ENCODE data around the gene GDF11.

GDF11 gene

GRCh38 chr12:55743406-55744339, 751 bp downstream of the GDF11 start (continued):
- TF ChIP-seq, protein P1, sequence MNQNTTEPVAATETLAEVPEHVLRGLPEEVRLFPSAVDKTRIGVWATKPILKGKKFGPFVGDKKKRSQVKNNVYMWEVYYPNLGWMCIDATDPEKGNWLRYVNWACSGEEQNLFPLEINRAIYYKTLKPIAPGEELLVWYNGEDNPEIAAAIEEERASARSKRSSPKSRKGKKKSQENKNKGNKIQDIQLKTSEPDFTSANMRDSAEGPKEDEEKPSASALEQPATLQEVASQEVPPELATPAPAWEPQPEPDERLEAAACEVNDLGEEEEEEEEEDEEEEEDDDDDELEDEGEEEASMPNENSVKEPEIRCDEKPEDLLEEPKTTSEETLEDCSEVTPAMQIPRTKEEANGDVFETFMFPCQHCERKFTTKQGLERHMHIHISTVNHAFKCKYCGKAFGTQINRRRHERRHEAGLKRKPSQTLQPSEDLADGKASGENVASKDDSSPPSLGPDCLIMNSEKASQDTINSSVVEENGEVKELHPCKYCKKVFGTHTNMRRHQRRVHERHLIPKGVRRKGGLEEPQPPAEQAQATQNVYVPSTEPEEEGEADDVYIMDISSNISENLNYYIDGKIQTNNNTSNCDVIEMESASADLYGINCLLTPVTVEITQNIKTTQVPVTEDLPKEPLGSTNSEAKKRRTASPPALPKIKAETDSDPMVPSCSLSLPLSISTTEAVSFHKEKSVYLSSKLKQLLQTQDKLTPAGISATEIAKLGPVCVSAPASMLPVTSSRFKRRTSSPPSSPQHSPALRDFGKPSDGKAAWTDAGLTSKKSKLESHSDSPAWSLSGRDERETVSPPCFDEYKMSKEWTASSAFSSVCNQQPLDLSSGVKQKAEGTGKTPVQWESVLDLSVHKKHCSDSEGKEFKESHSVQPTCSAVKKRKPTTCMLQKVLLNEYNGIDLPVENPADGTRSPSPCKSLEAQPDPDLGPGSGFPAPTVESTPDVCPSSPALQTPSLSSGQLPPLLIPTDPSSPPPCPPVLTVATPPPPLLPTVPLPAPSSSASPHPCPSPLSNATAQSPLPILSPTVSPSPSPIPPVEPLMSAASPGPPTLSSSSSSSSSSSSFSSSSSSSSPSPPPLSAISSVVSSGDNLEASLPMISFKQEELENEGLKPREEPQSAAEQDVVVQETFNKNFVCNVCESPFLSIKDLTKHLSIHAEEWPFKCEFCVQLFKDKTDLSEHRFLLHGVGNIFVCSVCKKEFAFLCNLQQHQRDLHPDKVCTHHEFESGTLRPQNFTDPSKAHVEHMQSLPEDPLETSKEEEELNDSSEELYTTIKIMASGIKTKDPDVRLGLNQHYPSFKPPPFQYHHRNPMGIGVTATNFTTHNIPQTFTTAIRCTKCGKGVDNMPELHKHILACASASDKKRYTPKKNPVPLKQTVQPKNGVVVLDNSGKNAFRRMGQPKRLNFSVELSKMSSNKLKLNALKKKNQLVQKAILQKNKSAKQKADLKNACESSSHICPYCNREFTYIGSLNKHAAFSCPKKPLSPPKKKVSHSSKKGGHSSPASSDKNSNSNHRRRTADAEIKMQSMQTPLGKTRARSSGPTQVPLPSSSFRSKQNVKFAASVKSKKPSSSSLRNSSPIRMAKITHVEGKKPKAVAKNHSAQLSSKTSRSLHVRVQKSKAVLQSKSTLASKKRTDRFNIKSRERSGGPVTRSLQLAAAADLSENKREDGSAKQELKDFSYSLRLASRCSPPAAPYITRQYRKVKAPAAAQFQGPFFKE (tag by site-specific recombination; IDR thresholded peaks at IDR 0.05; ENCODE audit: borderline replicate concordance): no peak
- TF ChIP-seq ZNF274 (IDR thresholded peaks at IDR 0.05; ENCODE audit: low read length) (no peak), ZNF274 (tag by site-specific recombination; IDR thresholded peaks at IDR 0.05; ENCODE audit: borderline replicate concordance) (no peak), TRIM28 (IDR thresholded peaks at IDR 0.05; ENCODE audit: borderline replicate concordance, low read length) (no peak), ZNF677 (tag by site-specific recombination; IDR thresholded peaks at IDR 0.05) (no peak), ZNF366 (tag by site-specific recombination; conservative IDR thresholded peaks at IDR 0.05) (no peak), SCRT2 (tag by site-specific recombination; IDR thresholded peaks at IDR 0.05) (no peak), ZNF132 (tag by site-specific recombination; IDR thresholded peaks at IDR 0.05; ENCODE audit: borderline replicate concordance) (no peak), ZNF629 (tag by site-specific recombination; IDR thresholded peaks at IDR 0.05) (no peak; the same call in 1 of the 2 replicates), ZNF121 (tag by site-specific recombination; IDR thresholded peaks at IDR 0.05) (no peak), WT1 (tag by site-specific recombination; IDR thresholded peaks at IDR 0.05) (no peak), BCL11B (tag by site-specific recombination; IDR thresholded peaks at IDR 0.05; ENCODE audit: low read depth) (no peak), ZBTB20 (tag by site-specific recombination; IDR thresholded peaks at IDR 0.05) (peak; percentile 64; the same call in 1 of the 2 replicates), ZNF311 (tag by site-specific recombination; IDR thresholded peaks at IDR 0.05; ENCODE audit: borderline replicate concordance) (no peak), ZBTB8A (tag by site-specific recombination; IDR thresholded peaks at IDR 0.05) (peak; percentile 90), ZNF112 (tag by site-specific recombination; IDR thresholded peaks at IDR 0.05) (no peak), ZNF549 (tag by site-specific recombination; IDR thresholded peaks at IDR 0.05) (no peak), REPIN1 (tag by site-specific recombination; IDR thresholded peaks at IDR 0.05; ENCODE audit: low read depth) (no peak), ZIC2 (tag by site-specific recombination; IDR thresholded peaks at IDR 0.05) (no peak; the same call in 1 of the 2 replicates), ZNF391 (tag by site-specific recombination; IDR thresholded peaks at IDR 0.05; ENCODE audit: borderline replicate concordance, low read depth) (no peak), ZNF416 (tag by site-specific recombination; IDR thresholded peaks at IDR 0.05) (no peak), ZFP69B (tag by site-specific recombination; IDR thresholded peaks at IDR 0.05) (no peak), HOXD13 (CRISPR knock-in tag; IDR thresholded peaks at IDR 0.05; ENCODE audit: borderline replicate concordance) (no peak)
- TF ChIP-seq, protein P2, sequence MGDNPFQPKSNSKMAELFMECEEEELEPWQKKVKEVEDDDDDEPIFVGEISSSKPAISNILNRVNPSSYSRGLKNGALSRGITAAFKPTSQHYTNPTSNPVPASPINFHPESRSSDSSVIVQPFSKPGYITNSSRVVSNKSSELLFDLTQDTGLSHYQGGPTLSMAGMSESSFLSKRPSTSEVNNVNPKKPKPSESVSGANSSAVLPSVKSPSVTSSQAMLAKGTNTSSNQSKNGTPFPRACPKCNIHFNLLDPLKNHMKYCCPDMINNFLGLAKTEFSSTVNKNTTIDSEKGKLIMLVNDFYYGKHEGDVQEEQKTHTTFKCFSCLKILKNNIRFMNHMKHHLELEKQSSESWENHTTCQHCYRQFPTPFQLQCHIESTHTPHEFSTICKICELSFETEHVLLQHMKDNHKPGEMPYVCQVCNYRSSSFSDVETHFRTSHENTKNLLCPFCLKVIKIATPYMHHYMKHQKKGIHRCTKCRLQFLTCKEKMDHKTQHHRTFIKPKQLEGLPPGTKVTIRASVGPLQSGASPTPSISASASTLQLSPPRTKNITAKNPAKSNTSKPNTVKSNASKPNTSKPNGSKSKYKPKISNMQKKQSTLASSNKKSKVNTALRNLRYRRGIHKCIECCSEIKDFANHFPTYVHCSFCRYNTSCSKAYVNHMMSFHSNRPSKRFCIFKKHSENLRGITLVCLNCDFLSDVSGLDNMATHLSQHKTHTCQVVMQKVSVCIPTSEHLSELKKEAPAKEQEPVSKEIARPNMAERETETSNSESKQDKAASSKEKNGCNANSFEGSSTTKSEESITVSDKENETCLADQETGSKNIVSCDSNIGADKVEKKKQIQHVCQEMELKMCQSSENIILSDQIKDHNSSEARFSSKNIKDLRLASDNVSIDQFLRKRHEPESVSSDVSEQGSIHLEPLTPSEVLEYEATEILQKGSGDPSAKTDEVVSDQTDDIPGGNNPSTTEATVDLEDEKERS (tag by site-specific recombination; IDR thresholded peaks at IDR 0.05): no peak
- TF ChIP-seq, protein P3, sequence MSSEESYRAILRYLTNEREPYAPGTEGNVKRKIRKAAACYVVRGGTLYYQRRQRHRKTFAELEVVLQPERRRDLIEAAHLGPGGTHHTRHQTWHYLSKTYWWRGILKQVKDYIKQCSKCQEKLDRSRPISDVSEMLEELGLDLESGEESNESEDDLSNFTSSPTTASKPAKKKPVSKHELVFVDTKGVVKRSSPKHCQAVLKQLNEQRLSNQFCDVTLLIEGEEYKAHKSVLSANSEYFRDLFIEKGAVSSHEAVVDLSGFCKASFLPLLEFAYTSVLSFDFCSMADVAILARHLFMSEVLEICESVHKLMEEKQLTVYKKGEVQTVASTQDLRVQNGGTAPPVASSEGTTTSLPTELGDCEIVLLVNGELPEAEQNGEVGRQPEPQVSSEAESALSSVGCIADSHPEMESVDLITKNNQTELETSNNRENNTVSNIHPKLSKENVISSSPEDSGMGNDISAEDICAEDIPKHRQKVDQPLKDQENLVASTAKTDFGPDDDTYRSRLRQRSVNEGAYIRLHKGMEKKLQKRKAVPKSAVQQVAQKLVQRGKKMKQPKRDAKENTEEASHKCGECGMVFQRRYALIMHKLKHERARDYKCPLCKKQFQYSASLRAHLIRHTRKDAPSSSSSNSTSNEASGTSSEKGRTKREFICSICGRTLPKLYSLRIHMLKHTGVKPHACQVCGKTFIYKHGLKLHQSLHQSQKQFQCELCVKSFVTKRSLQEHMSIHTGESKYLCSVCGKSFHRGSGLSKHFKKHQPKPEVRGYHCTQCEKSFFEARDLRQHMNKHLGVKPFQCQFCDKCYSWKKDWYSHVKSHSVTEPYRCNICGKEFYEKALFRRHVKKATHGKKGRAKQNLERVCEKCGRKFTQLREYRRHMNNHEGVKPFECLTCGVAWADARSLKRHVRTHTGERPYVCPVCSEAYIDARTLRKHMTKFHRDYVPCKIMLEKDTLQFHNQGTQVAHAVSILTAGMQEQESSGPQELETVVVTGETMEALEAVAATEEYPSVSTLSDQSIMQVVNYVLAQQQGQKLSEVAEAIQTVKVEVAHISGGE (tag by site-specific recombination; conservative IDR thresholded peaks at IDR 0.05; ENCODE audit: low read depth): 0 out of 2 replicates have a peak, but pooled peaks have one; percentile 15
- TF ChIP-seq, protein P4, sequence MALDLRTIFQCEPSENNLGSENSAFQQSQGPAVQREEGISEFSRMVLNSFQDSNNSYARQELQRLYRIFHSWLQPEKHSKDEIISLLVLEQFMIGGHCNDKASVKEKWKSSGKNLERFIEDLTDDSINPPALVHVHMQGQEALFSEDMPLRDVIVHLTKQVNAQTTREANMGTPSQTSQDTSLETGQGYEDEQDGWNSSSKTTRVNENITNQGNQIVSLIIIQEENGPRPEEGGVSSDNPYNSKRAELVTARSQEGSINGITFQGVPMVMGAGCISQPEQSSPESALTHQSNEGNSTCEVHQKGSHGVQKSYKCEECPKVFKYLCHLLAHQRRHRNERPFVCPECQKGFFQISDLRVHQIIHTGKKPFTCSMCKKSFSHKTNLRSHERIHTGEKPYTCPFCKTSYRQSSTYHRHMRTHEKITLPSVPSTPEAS (tag by site-specific recombination; IDR thresholded peaks at IDR 0.05): no peak
